ENCODE results near the gene PAX5. TPM values are rescaled to one million over a fixed set of nuclear protein-coding genes. Genes with fewer than 3 reads are reported as not detected.

Gene PAX5
- total RNA-seq, 2 experiments from 2014 or later: 0.95 to 1.1 TPM

DNA sequence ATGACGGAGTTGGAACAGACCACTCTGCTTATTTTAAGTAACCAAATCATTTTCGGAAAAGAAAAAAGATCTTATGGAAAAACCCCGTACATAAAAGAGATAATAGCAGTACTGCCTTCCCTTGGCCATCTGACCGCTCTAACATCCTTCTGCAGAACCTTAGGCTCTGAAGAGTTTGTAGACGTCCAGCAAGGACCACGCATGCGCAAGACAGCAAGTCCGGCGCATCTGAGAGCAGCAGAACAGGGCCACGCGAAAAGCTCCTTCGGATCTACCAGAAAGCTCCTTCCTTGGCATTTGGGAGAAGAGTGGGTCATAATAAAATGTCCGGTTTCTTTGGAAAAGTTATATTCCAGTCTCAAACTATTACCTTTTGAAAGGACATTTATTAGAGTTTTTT, 26.8 kb downstream of the PAX5 start:
- ChIA-PET POLR2A (no interaction called here), CTCF (interaction anchor here (0.6 to 1.6 kb wide), 3 partner anchors 10 to 370 kb away, joined by 3 to 4 read pairs (median 4); no protein-coding TSS in a partner anchor)
- H3K27me3 Mint-ChIP-seq: peaks cover 42% of the 10 kb centered on the region

DNA sequence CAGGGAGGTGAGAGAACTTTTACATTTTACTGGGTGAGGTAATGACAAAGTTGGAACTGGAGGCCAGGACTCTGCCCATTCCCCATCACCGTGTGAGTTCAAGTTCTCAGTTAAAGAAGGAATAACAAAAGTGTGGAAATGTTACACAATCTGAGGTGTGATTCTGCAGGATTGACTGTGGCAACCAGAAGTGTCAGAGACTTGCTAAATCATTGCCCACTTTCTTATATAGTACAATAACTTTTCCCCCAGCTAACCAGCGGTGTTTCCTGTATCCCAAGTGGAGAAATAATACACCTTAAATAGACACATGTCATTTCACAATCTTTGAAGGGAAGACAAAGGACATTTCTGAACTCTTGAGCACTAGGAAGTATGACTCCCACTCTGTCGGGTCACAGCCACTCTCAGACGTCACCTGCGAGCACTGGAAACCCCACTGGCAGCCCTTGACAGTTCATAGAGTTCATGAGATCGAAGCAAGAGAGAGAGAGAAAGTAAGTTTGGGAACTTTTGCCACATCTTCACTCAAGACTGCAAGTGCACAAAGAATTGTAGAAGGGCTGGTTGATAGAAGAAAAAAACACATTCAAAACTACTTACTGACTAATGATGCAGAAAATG, 28.4 kb downstream of the PAX5 start:
- TF ChIP-seq, protein P1, sequence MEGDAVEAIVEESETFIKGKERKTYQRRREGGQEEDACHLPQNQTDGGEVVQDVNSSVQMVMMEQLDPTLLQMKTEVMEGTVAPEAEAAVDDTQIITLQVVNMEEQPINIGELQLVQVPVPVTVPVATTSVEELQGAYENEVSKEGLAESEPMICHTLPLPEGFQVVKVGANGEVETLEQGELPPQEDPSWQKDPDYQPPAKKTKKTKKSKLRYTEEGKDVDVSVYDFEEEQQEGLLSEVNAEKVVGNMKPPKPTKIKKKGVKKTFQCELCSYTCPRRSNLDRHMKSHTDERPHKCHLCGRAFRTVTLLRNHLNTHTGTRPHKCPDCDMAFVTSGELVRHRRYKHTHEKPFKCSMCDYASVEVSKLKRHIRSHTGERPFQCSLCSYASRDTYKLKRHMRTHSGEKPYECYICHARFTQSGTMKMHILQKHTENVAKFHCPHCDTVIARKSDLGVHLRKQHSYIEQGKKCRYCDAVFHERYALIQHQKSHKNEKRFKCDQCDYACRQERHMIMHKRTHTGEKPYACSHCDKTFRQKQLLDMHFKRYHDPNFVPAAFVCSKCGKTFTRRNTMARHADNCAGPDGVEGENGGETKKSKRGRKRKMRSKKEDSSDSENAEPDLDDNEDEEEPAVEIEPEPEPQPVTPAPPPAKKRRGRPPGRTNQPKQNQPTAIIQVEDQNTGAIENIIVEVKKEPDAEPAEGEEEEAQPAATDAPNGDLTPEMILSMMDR (IDR thresholded peaks at IDR 0.05): no peak
- no peak for ATAC-seq
- no peak for DNase-seq
- H3K4me1 Mint-ChIP-seq (ENCODE audit: low read depth): no peaks in the 10 kb centered on the region
- intact Hi-C loops (cut with micrococcal nuclease): no loop called here
- no peak overlapping the region for H3K27ac Mint-ChIP-seq
- H3K4me3 Mint-ChIP-seq: no peak overlapping the region
- no peaks in the 10 kb centered on the region for H3K36me3 Mint-ChIP-seq (ENCODE audit: low read depth)
- H3K27me3 Mint-ChIP-seq: peaks cover 56% of the 10 kb centered on the region
- ChIA-PET CTCF (interaction anchor here (1.3 to 1.6 kb wide), 2 partner anchors 9 to 133 kb away, joined by 3 to 4 read pairs; no protein-coding TSS in a partner anchor), POLR2A (no interaction called here)
- no peaks in the 10 kb centered on the region for H3K9me3 Mint-ChIP-seq

More for the DNA sequence above, 26.8 kb downstream of the PAX5 start:
- TF ChIP-seq, protein P1 (IDR thresholded peaks at IDR 0.05): no peak
- Mint-ChIP-seq H3K36me3 (ENCODE audit: low read depth) (no peaks in the 10 kb centered on the region), H3K4me3 (no peak overlapping the region), H3K4me1 (ENCODE audit: low read depth) (no peaks in the 10 kb centered on the region), H3K9me3 (no peaks in the 10 kb centered on the region), H3K27ac (no peak overlapping the region)
- intact Hi-C loops (cut with micrococcal nuclease): no loop called here
- no peak for ATAC-seq
- no peak for DNase-seq

DNA sequence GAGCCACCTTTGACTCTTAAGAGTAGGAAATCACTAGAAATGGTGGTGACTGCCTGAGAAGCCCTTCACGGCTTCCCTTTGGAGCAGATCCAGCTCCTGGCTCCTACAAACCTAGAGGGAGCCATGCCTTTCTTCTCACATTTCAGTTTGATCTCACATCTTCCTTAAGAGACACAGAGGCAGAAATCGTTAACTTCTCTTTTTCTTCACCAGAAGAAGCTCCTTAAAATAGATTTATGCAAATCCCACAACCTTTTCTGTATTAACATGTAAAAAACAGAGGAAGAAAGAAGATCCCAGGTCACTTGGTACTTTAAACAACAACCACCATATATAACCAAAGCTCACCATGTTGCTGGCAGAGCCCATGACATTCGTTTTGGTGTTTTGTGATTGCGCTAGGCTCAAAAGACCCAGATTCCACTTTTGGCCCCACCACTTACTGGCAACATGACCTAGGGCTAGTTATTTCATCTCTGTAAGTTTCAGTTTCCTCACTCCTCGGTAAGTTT, 29.6 kb downstream of the PAX5 start:
- peaks cover 61% of the 10 kb centered on the region for H3K27me3 Mint-ChIP-seq
- H3K9me3 Mint-ChIP-seq: no peaks in the 10 kb centered on the region
- H3K4me3 Mint-ChIP-seq: no peak overlapping the region
- ATAC-seq (no peak), DNase-seq (no peak)
- H3K4me1 Mint-ChIP-seq (ENCODE audit: low read depth): no peaks in the 10 kb centered on the region
- no peaks in the 10 kb centered on the region for H3K36me3 Mint-ChIP-seq (ENCODE audit: low read depth)
- CTCF ChIA-PET: interaction anchor here (0.7 to 1.8 kb wide), 3 partner anchors 9 to 132 kb away, joined by 3 to 5 read pairs (median 5); no protein-coding TSS in a partner anchor
- intact Hi-C loops (cut with micrococcal nuclease): no loop called here
- no peak overlapping the region for H3K27ac Mint-ChIP-seq
- TF ChIP-seq, protein P1 (IDR thresholded peaks at IDR 0.05): no peak
- POLR2A ChIA-PET: no interaction called here

DNA sequence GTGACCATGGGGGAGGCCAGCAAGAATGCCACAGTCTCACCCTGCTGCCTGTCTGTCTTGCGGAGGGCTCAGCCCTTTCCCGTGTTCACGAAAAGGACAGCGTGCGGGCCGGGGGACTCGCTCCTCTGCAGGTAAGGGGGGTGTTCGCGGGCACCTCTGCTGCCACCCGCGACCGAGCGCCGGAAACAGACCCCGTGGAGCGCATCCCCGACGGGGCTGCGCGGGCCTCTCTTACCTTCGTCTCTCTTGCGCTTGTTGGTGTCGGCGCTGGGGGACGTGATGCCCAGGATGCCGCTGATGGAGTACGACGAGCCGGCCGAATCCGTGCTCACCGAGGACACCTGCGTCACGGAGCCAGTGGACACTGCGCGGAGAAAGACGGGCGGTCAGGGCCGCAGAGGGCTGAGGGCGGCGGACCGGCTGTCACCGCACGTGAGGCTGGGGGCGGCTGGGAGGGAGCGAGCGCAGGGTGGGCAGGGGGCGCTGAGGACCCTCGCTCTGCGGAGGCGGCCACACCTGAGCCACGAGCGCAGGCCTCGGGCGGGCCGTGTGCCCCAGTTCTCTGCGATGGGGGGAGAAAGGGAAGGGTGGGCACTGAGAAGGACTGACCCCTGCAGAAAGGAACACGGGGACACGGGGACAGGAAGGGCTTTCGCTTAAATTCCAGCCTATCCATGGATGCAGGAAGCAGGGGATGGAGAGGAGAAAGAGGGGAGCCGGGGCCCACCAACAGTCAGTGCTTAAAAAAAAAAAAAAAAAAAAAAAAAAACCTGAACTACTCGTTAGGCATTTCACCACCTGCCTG, 31.5 kb downstream of the PAX5 start:
- intact Hi-C loops (cut with micrococcal nuclease): no loop called here
- ATAC-seq (no peak), DNase-seq (peak; percentile 30)
- ChIA-PET POLR2A (no interaction called here), CTCF (interaction anchor here (1.8 kb wide), 1 partner anchor 15 kb away, joined by 5 read pairs; no protein-coding TSS in a partner anchor)
- no peaks in the 10 kb centered on the region for H3K36me3 Mint-ChIP-seq (ENCODE audit: low read depth)
- no peaks in the 10 kb centered on the region for H3K9me3 Mint-ChIP-seq
- no peak overlapping the region for H3K27ac Mint-ChIP-seq
- peaks cover 58% of the 10 kb centered on the region for H3K27me3 Mint-ChIP-seq
- TF ChIP-seq, protein P1 (IDR thresholded peaks at IDR 0.05): no peak
- no peaks in the 10 kb centered on the region for H3K4me1 Mint-ChIP-seq (ENCODE audit: low read depth)
- peak overlapping the region; percentile 34 for H3K4me3 Mint-ChIP-seq

DNA sequence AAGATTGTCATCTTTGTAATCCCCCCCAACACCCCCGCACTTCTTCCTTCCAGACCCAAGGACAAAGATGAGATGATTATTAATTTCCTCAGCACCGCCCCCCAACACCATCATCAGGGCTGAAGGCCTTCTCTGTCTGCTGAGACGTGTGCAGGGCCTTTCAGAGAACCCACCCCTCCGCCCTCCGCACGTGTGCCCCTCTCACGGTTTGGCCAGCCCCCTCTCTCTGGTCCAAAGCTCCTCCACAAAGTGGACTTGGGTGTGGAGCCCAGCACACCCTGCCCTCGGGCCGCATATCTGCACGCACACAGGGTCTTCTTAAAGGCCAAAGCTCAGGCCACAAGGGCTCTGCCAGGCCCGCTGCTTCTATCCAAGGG, 32.0 kb downstream of the PAX5 start:
- Mint-ChIP-seq H3K9me3 (no peaks in the 10 kb centered on the region), H3K4me3 (peak overlapping the region; percentile 34), H3K4me1 (ENCODE audit: low read depth) (no peaks in the 10 kb centered on the region), H3K36me3 (ENCODE audit: low read depth) (no peaks in the 10 kb centered on the region), H3K27ac (no peak overlapping the region), H3K27me3 (peaks cover 56% of the 10 kb centered on the region)
- TF ChIP-seq, protein P1 (IDR thresholded peaks at IDR 0.05): no peak
- ATAC-seq (no peak), DNase-seq (no peak)
- CTCF ChIA-PET: no interaction called here
- POLR2A ChIA-PET: no interaction called here
- intact Hi-C loops (cut with micrococcal nuclease): no loop called here
